GM18861 (cell line): Measurements from ENCODE around the gene DPY30.

Source experiments
- ATAC-seq: cut with Tn5 transposase; IDR thresholded peaks from one replicate; pipeline ENCODE4 v1.9.1; 2021; ENCODE audit not compliant: unreplicated experiment

DPY30 gene

GRCh38 chr2:31978436-31978835 lies 61.2 kb downstream of the DPY30 start:
- no peak for ATAC-seq
